SK-N-SH (cell line): ENCODE results near the gene APLP2. TPM values are rescaled to one million over a fixed set of nuclear protein-coding genes. Genes with fewer than 3 reads are reported as not detected.
A peak's percentile ranks its signal among the peaks of the same experiment; 100 is the strongest.

ENCODE experiments used
- CTCF ChIA-PET: fragments of 300-600, 350-600 bp; formaldehyde crosslinking; extraction: SDS; loops from one replicate; lab custom pipeline; 2021; lab: Yijun Ruan, JAX
- POLR2A ChIA-PET: fragments of 350-600 bp; sonication (Branson Sonifier 250); formaldehyde crosslinking; extraction: SDS; loops from one replicate; lab custom pipeline; 2020; ENCODE audit warnings: antibody characterized with exemption, inconsistent platforms; lab: Yijun Ruan, JAX
- DNase-seq: peaks from one replicate; pipeline ENCODE4 v3.0.0; 2012
- H2AFZ ChIP-seq: fragments of 200-600 bp; sonication (generic); 2 replicates; pipeline ENCODE4 v1.8.1; 2016; ENCODE audit warnings: antibody characterized with exemption, mild to moderate bottlenecking, low read depth
- H3F3A ChIP-seq: fragments of 200-600 bp; sonication (generic); replicated peaks from 2 replicates; pipeline ENCODE3; 2016; ENCODE audit warnings: antibody characterized with exemption, mild to moderate bottlenecking; ENCODE audit not compliant: insufficient read depth
- H3K27ac ChIP-seq, 2 experiments: fragments of 200-500 bp in 1 of 2; fragments of 200-600 bp in 1 of 2; sonication (Bioruptor generic) in 1 of 2; sonication (generic), shearing (Covaris generic) in 1 of 2; 2 replicates each; pipeline versions ENCODE4 v1.5.1 to v1.6.1; 2014 to 2016; ENCODE audit warnings: low read depth in 2 of 2, inconsistent platforms in 1 of 2, low read length in 1 of 2, mild to moderate bottlenecking in 1 of 2, mixed read lengths in 1 of 2
- H3K27me3 ChIP-seq: fragments of 200-600 bp; sonication (generic), shearing (Covaris generic); 2 replicates; pipeline ENCODE4 v1.6.1; 2016; ENCODE audit warnings: mixed run types; ENCODE audit not compliant: insufficient read depth
- H3K36me3 ChIP-seq, 2 experiments: fragments of 200-500 bp in 1 of 2; fragments of 200-600 bp in 1 of 2; sonication (Bioruptor generic) in 1 of 2; sonication (generic) in 1 of 2; replicated peaks in 1 of 2; 2 replicates each; pipeline versions ENCODE3 to v1.5.1; 2014 to 2016; ENCODE audit warnings: low read length in 1 of 2, mild to moderate bottlenecking in 1 of 2; ENCODE audit not compliant: insufficient read depth in 2 of 2, control insufficient read depth in 1 of 2
- H3K4me1 ChIP-seq, 2 experiments: fragments of 200-500 bp in 1 of 2; fragments of 200-600 bp in 1 of 2; sonication (Bioruptor generic) in 1 of 2; sonication (generic), shearing (Covaris generic) in 1 of 2; 2 replicates each; pipeline versions ENCODE4 v1.5.1 to v1.6.1; 2014 to 2016; ENCODE audit warnings: low read depth in 1 of 2, low read length in 1 of 2, mixed run types in 1 of 2; ENCODE audit not compliant: insufficient read depth in 2 of 2, control insufficient read depth in 1 of 2
- H3K4me2 ChIP-seq: fragments of 200-600 bp; sonication (generic), shearing (Covaris generic); 2 replicates; pipeline ENCODE4 v1.6.1; 2017; ENCODE audit warnings: mixed run types
- H3K4me3 ChIP-seq, 2 experiments: fragments of 200-500 bp in 1 of 2; fragments of 200-600 bp in 1 of 2; sonication (Bioruptor generic) in 1 of 2; sonication (generic), shearing (Covaris generic) in 1 of 2; 2 replicates each; pipeline versions ENCODE4 v1.5.1 to v1.8.1; 2014 to 2016; ENCODE audit warnings: low read depth in 2 of 2, inconsistent platforms in 1 of 2, low read length in 1 of 2, mild to moderate bottlenecking in 1 of 2, mixed read lengths in 1 of 2, moderate library complexity in 1 of 2
- H3K79me2 ChIP-seq: fragments of 200-600 bp; sonication (generic); 2 replicates; pipeline ENCODE4 v1.8.1; 2017; ENCODE audit warnings: mild to moderate bottlenecking; ENCODE audit not compliant: insufficient read depth
- H3K9ac ChIP-seq: fragments of 200-600 bp; sonication (generic); 2 replicates; pipeline ENCODE4 v1.6.1; 2017; ENCODE audit warnings: mixed run types
- H3K9me2 ChIP-seq: fragments of 200-600 bp; sonication (generic); 2 replicates; pipeline ENCODE4 v1.6.1; 2017; ENCODE audit warnings: mixed run types
- H3K9me3 ChIP-seq: fragments of 200-600 bp; sonication (generic); 2 replicates; pipeline ENCODE4 v1.6.1; 2017; ENCODE audit warnings: mixed run types, mild to moderate bottlenecking, moderate library complexity
- H4K20me1 ChIP-seq: fragments of 200-600 bp; sonication (generic); 2 replicates; pipeline ENCODE4 v1.6.1; 2017; ENCODE audit warnings: mild to moderate bottlenecking, mixed run types; ENCODE audit not compliant: insufficient read depth
- CTCF ChIP-seq: fragments of 200-600 bp; sonication (generic); IDR thresholded peaks from 2 replicates; pipeline ENCODE4 v1.6.1; 2017; ENCODE audit warnings: antibody characterized with exemption, mild to moderate bottlenecking, moderate library complexity
- ELF1 ChIP-seq: IDR thresholded peaks from 2 replicates; pipeline ENCODE4 v1.4.0; 2012
- EZH2phosphoT487 ChIP-seq: fragments of 200-600 bp; sonication (generic); IDR thresholded peaks from 2 replicates; pipeline ENCODE4 v1.6.1; 2017; ENCODE audit warnings: low read depth, mixed run types, mild to moderate bottlenecking, antibody characterized with exemption, moderate library complexity, borderline replicate concordance
- FOSL2 ChIP-seq: IDR thresholded peaks from 2 replicates; pipeline ENCODE4 v1.4.0; 2012; ENCODE audit warnings: low read depth, mild to moderate bottlenecking, moderate library complexity, borderline replicate concordance
- FOXM1 ChIP-seq: IDR thresholded peaks from 2 replicates; pipeline ENCODE4 v1.4.0; 2012; ENCODE audit warnings: low read depth, mild to moderate bottlenecking
- IRF3 ChIP-seq: fragments of 150-350 bp; IDR thresholded peaks from 2 replicates; pipeline ENCODE4 v1.6.1; 2016; ENCODE audit warnings: mild to moderate bottlenecking, low read depth, low read length
- NFIC ChIP-seq: IDR thresholded peaks from 2 replicates; pipeline ENCODE4 v1.4.0; 2012; ENCODE audit warnings: borderline replicate concordance
- NRF1 ChIP-seq: IDR thresholded peaks from 2 replicates; pipeline ENCODE4 v1.6.1; 2012; ENCODE audit warnings: low read depth, mild to moderate bottlenecking, low read length
- RCOR1 ChIP-seq: fragments of 150-350 bp; IDR thresholded peaks from 2 replicates; pipeline ENCODE4 v1.6.1; 2017; ENCODE audit warnings: antibody characterized with exemption, low read length
- SMC3 ChIP-seq: IDR thresholded peaks from 2 replicates; pipeline ENCODE4 v1.6.1; 2012; ENCODE audit warnings: low read depth, low read length, improper control_type of control experiment
- TEAD4 ChIP-seq: IDR thresholded peaks from 2 replicates; pipeline ENCODE4 v1.4.0; 2012; ENCODE audit warnings: mild to moderate bottlenecking, borderline replicate concordance; ENCODE audit not compliant: insufficient read depth
- USF1 ChIP-seq: IDR thresholded peaks from 2 replicates; pipeline ENCODE4 v1.4.0; 2012; ENCODE audit warnings: low read depth, borderline replicate concordance
- ZBTB33 ChIP-seq: IDR thresholded peaks from 2 replicates; pipeline ENCODE4 v1.4.0; 2012; ENCODE audit warnings: low read depth, borderline replicate concordance
- WGBS: methylation state at CpG from one replicate; pipeline ENCODE4 v1.1.6; 2017; ENCODE audit warnings: low lambda C conversion rate; 5-methylcytosine and 5-hydroxymethylcytosine counted together
- polyA plus RNA-seq, 3 experiments: library from polyadenylated mRNA; depleted of rRNA; stranded (reverse); fragments of >200 nt; gene quantifications; 2 replicates each; pipeline ENCODE4 v1.2.3, GENCODE V29; 2012

Gene APLP2
- polyA plus RNA-seq, 1 of the 3 experiments (the other 2 are of a cell fraction), result 424 TPM

GRCh38 chr11:130159657-130160497, 90.2 kb downstream of the APLP2 start, which contains the start of gene ST14:
Gene ST14 (plus strand): TSS chr11:130159782. CDS start chr11:130159980, 198 bp downstream.
- Histone ChIP-seq H3K9ac (no peak within 1 kb of the TSS), H3K4me1 (peaks cover 0 to 3% of the 10 kb centered on the region in 2 experiments; a peak in 2 of 4 replicates), H4K20me1 (no peaks in the 10 kb centered on the region), H3K4me2 (no peak within 1 kb of the TSS), H3K4me3 (no peak within 1 kb of the TSS), H3K9me2 (no peaks in the 10 kb centered on the region), H3K27ac (no peak within 1 kb of the TSS), H3K9me3 (no peaks in the 10 kb centered on the region), H3K27me3 (peaks cover 22% of the 10 kb centered on the region; the same call in 1 of the 2 replicates), H3F3A (no peaks in the 10 kb centered on the region), H2AFZ (no peak within 1 kb of the TSS), H3K36me3 (no peaks in the 10 kb centered on the region), H3K79me2 (no peaks in the 10 kb centered on the region)
- TF ChIP-seq NRF1, result no peak
- TF ChIP-seq FOXM1, result no peak
- TF ChIP-seq TEAD4, result no peak
- TF ChIP-seq CTCF, result no peak
- TF ChIP-seq IRF3, result no peak
- no peak for TF ChIP-seq NFIC
- TF ChIP-seq ZBTB33, result no peak
- TF ChIP-seq FOSL2, result no peak
- no peak for TF ChIP-seq ELF1
- no peak for TF ChIP-seq SMC3
- no peak for TF ChIP-seq EZH2phosphoT487
- no peak for TF ChIP-seq RCOR1
- no peak for TF ChIP-seq USF1
- WGBS, result 87% methylated on average over 22 of the region's 89 CpGs
- DNase-seq, result peak; percentile 54
- ChIA-PET CTCF (no interaction called here), POLR2A (no interaction called here)
